Liver (tissue), 9 donors: Measurements from ENCODE around the gene TRPT1. TPM values are rescaled to one million over a fixed set of nuclear protein-coding genes. Genes with fewer than 3 reads are reported as not detected.

Experiments
- DNase-seq: peaks from one replicate; pipeline ENCODE4 v3.0.0-alpha.2; 2017; ENCODE audit warnings: low spot score
- H3K27ac ChIP-seq, 2 donors: one replicate each; pipeline ENCODE4 v1.7.0; 2013; ENCODE audit warnings: inconsistent platforms in 2 of 2, low read length in 2 of 2, control low read depth in 1 of 2, low read depth in 1 of 2, mild to moderate bottlenecking in 1 of 2
- H3K27me3 ChIP-seq, 4 donors: one replicate each; pipeline versions ENCODE4 v1.6.1 to v1.7.0; 2013; ENCODE audit warnings: low read length in 3 of 4, inconsistent platforms in 1 of 4, mild to moderate bottlenecking in 1 of 4, moderate library complexity in 1 of 4; ENCODE audit not compliant: control insufficient read depth in 4 of 4, insufficient read depth in 4 of 4
- H3K36me3 ChIP-seq, 4 donors: one replicate each; pipeline versions ENCODE4 v1.6.1 to v1.7.0; 2013; ENCODE audit warnings: low read length in 3 of 4, mild to moderate bottlenecking in 3 of 4, low read depth in 1 of 4, moderate library complexity in 1 of 4; ENCODE audit not compliant: control insufficient read depth in 4 of 4, insufficient read depth in 3 of 4
- H3K4me1 ChIP-seq, 4 donors: one replicate each; pipeline versions ENCODE4 v1.6.1 to v1.7.0; 2013; ENCODE audit warnings: low read length in 3 of 4, mild to moderate bottlenecking in 3 of 4, moderate library complexity in 1 of 4; ENCODE audit not compliant: control insufficient read depth in 4 of 4, insufficient read depth in 4 of 4
- H3K4me3 ChIP-seq, 3 donors: one replicate each; pipeline versions ENCODE4 v1.6.1 to v1.7.0; 2013; ENCODE audit warnings: low read length in 3 of 3, control low read depth in 1 of 3, low read depth in 1 of 3, mild to moderate bottlenecking in 1 of 3
- H3K9ac ChIP-seq, 2 donors: one replicate each; pipeline ENCODE4 v1.7.0; 2013; ENCODE audit warnings: low read length in 2 of 2, mild to moderate bottlenecking in 2 of 2, moderate library complexity in 2 of 2, control low read depth in 1 of 2, low read depth in 1 of 2
- H3K9me3 ChIP-seq, 4 donors: one replicate each; pipeline versions ENCODE4 v1.6.1 to v1.7.0; 2013; ENCODE audit warnings: low read length in 3 of 4; ENCODE audit not compliant: control insufficient read depth in 4 of 4
- ATF3 ChIP-seq: IDR thresholded peaks from 2 replicates; pipeline ENCODE4 v1.6.1; 2016; ENCODE audit warnings: antibody characterized with exemption
- CTCF ChIP-seq: fragments of 150-350 bp; IDR thresholded peaks from 2 replicates; pipeline ENCODE4 v1.5.1; 2017; ENCODE audit warnings: improper control_type of control experiment, low read depth, low read length; ENCODE audit not compliant: missing input control
- EGR1 ChIP-seq, 2 donors: IDR thresholded peaks; 2 replicates each; pipeline ENCODE4 v1.6.1; 2016 to 2018; ENCODE audit warnings: antibody characterized with exemption in 2 of 2, low read depth in 2 of 2
- FOXA1 ChIP-seq: IDR thresholded peaks from 2 replicates; pipeline ENCODE4 v1.6.1; 2016; ENCODE audit warnings: antibody characterized with exemption
- GABPA ChIP-seq, 2 donors: IDR thresholded peaks in 1 of 2; conservative IDR thresholded peaks in 1 of 2; 2 replicates each; pipeline ENCODE4 v1.6.1; 2016; ENCODE audit warnings: antibody characterized with exemption in 2 of 2, mild to moderate bottlenecking in 1 of 2, moderate library complexity in 1 of 2
- HNF4A ChIP-seq, 2 donors: conservative IDR thresholded peaks; 2 replicates each; pipeline ENCODE4 v1.6.1; 2016; ENCODE audit warnings: antibody characterized with exemption in 2 of 2, mild to moderate bottlenecking in 2 of 2
- MAX ChIP-seq: IDR thresholded peaks from 2 replicates; pipeline ENCODE4 v1.6.1; 2016; ENCODE audit warnings: antibody characterized with exemption
- NR2F2 ChIP-seq: IDR thresholded peaks from 2 replicates; pipeline ENCODE4 v1.6.1; 2016; ENCODE audit warnings: antibody characterized with exemption
- RAD21 ChIP-seq, 2 donors: IDR thresholded peaks; 2 replicates each; pipeline ENCODE4 v1.6.1; 2016; ENCODE audit warnings: antibody characterized with exemption in 2 of 2, mild to moderate bottlenecking in 2 of 2
- REST ChIP-seq: IDR thresholded peaks from 2 replicates; pipeline ENCODE4 v1.6.1; 2016; ENCODE audit warnings: antibody characterized with exemption, mild to moderate bottlenecking
- RXRA ChIP-seq, 2 donors: IDR thresholded peaks; 2 replicates each; pipeline ENCODE4 v1.6.1; 2017 to 2018; ENCODE audit warnings: antibody characterized with exemption in 2 of 2, mild to moderate bottlenecking in 1 of 2
- TAF1 ChIP-seq: conservative IDR thresholded peaks from 2 replicates; pipeline ENCODE4 v1.6.1; 2016; ENCODE audit warnings: antibody characterized with exemption, mild to moderate bottlenecking
- YY1 ChIP-seq: IDR thresholded peaks from 2 replicates; pipeline ENCODE4 v1.6.1; 2016; ENCODE audit warnings: antibody characterized with exemption, mild to moderate bottlenecking
- WGBS: extraction: QIAGEN DNeasy Blood & Tissue Kit; methylation state at CpG from one replicate; pipeline ENCODE4 v1.1.7; 2013; 5-methylcytosine and 5-hydroxymethylcytosine counted together
- polyA plus RNA-seq, 2 donors: library from polyadenylated mRNA; stranded (reverse) in 1 of 2; unstranded in 1 of 2; fragments of 200-250 nt in 1 of 2; fragments of >200 nt in 1 of 2; fragmentation: Nextera tagmentation in 1 of 2; extraction: Ambion mirVana in 1 of 2; gene quantifications; one replicate each; pipeline versions ENCODE4 v1.2.1 to v1.2.3, GENCODE V29; 2013 to 2015
- total RNA-seq, 2 donors: library from RNA; depleted of rRNA; stranded (reverse); fragments of >200 nt; gene quantifications; one replicate each; pipeline ENCODE4 v1.2.3, GENCODE V29; 2014
- donor health status: healthy.
- donor health status: healthy.
- donor health status: healthy.
- donor health status: healthy.
- donor health status: healthy.

The TRPT1 gene
- total and polyA plus RNA-seq, 4 donors: 14.0 to 37.8 (median 20.8) TPM

GRCh38 chr11:64255135-64256128, 29.4 kb upstream of the TRPT1 start:
- peaks cover 0 to 12% (median 3%) of the 10 kb centered on the region in 4 donors for H3K36me3 ChIP-seq
- no peak for DNase-seq
- 92% methylated on average over 35 of the region's 35 CpGs for WGBS

GRCh38 chr11:64254326-64254725, 28.3 kb upstream of the TRPT1 start:
- DNase-seq: no peak
- TF ChIP-seq NR2F2 (no peak), RAD21 (IDR thresholded peaks at IDR 0.05) (no peak), CTCF (no peak), MAX (no peak), HNF4A (conservative IDR thresholded peaks at IDR 0.05) (no peak), YY1 (no peak), GABPA (IDR thresholded peaks at IDR 0.05 in 1 of 2, conservative IDR thresholded peaks at IDR 0.05 in 1 of 2) (no peak), FOXA1 (no peak), EGR1 (IDR thresholded peaks at IDR 0.05; ENCODE audit: low read depth in 2 of 2) (no peak), ATF3 (no peak), RXRA (IDR thresholded peaks at IDR 0.05) (no peak), REST (no peak), TAF1 (no peak)
- H3K9ac ChIP-seq: no peak overlapping the region
- peaks cover 2 to 28% (median 23%) of the 10 kb centered on the region in 4 donors for H3K4me1 ChIP-seq
- peaks cover 0 to 12% (median 3%) of the 10 kb centered on the region in 4 donors for H3K36me3 ChIP-seq
- no peaks in the 10 kb centered on the region for H3K27me3 ChIP-seq
- 87% methylated on average over 7 of the region's 7 CpGs for WGBS
- H3K9me3 ChIP-seq: no peaks in the 10 kb centered on the region
- no peak overlapping the region for H3K27ac ChIP-seq
- no peak overlapping the region for H3K4me3 ChIP-seq

More at GRCh38 chr11:64255135-64256128, 29.4 kb upstream of the TRPT1 start:
- H3K4me1 ChIP-seq: peaks cover under 1 to 17% (median 14%) of the 10 kb centered on the region in 4 donors
- H3K27ac ChIP-seq: no peak overlapping the region
- H3K4me3 ChIP-seq: no peak overlapping the region
- no peaks in the 10 kb centered on the region for H3K9me3 ChIP-seq
- TF ChIP-seq MAX: no peak
- no peak overlapping the region for H3K9ac ChIP-seq
- H3K27me3 ChIP-seq: no peaks in the 10 kb centered on the region
